Keratinocyte (primary cell): ENCODE results near the gene TBC1D4. TPM values are rescaled to one million over a fixed set of nuclear protein-coding genes. Genes with fewer than 3 reads are reported as not detected.

Source experiments
- DNase-seq: peaks from one replicate; pipeline ENCODE4 v3.0.0-alpha.2; 2011; ENCODE audit warnings: low read depth, missing footprints, low spot score
- FAIRE-seq: peaks from 2 replicates; lab custom pipeline; 2011; peaks lifted over from hg19 to GRCh38; lab: Jason Lieb, UNC
- H2AFZ ChIP-seq: 2 replicates; pipeline ENCODE4 v1.6.0; 2012; ENCODE audit warnings: low read length, control low read depth, inconsistent platforms; ENCODE audit not compliant: control insufficient read depth
- H3K27ac ChIP-seq: 2 replicates; pipeline ENCODE4 v1.5.1; 2011; ENCODE audit warnings: low read length; ENCODE audit not compliant: control insufficient read depth, insufficient read depth
- H3K27me3 ChIP-seq: 3 replicates; pipeline ENCODE4 v1.6.0; 2011; ENCODE audit warnings: low read length; ENCODE audit not compliant: control insufficient read depth, insufficient read depth; ENCODE audit errors: extremely low read depth
- H3K36me3 ChIP-seq, 2 experiments: 2 replicates in 1 of 2; 3 replicates in 1 of 2; pipeline ENCODE4 v1.5.1; 2011; ENCODE audit warnings: low read length in 2 of 2, mild to moderate bottlenecking in 1 of 2; ENCODE audit not compliant: control insufficient read depth in 2 of 2, insufficient read depth in 2 of 2; ENCODE audit errors: extremely low read depth in 1 of 2
- H3K4me1 ChIP-seq: 3 replicates; pipeline ENCODE4 v1.5.1; 2011; ENCODE audit warnings: low read length; ENCODE audit not compliant: control insufficient read depth, insufficient read depth; ENCODE audit errors: extremely low read depth
- H3K4me2 ChIP-seq: 3 replicates; pipeline ENCODE4 v1.6.0; 2011; ENCODE audit warnings: low read depth, low read length; ENCODE audit not compliant: control insufficient read depth, insufficient read depth; ENCODE audit errors: extremely low read depth
- H3K4me3 ChIP-seq, 3 experiments: fragments of 200-600 bp in 1 of 3; sonication (generic) in 1 of 3; 2 replicates in 2 of 3; 3 replicates in 1 of 3; pipeline ENCODE4 v1.5.1; 2011 to 2016; ENCODE audit warnings: low read length in 3 of 3, mild to moderate bottlenecking in 3 of 3, control low read depth in 2 of 3, inconsistent platforms in 1 of 3, low read depth in 1 of 3, mixed read lengths in 1 of 3, mixed run types in 1 of 3, moderate library complexity in 1 of 3; ENCODE audit not compliant: control insufficient read depth in 2 of 3, insufficient read depth in 2 of 3; ENCODE audit errors: extremely low read depth in 1 of 3
- H3K79me2 ChIP-seq: 2 replicates; pipeline ENCODE4 v1.6.0; 2012; ENCODE audit warnings: low read length; ENCODE audit not compliant: control insufficient read depth, insufficient read depth
- H3K9ac ChIP-seq: 3 replicates; pipeline ENCODE4 v1.6.0; 2011; ENCODE audit warnings: low read length; ENCODE audit not compliant: control insufficient read depth, insufficient read depth; ENCODE audit errors: extremely low read depth
- H3K9me1 ChIP-seq: 3 replicates; pipeline ENCODE4 v1.6.0; 2011; ENCODE audit warnings: low read length; ENCODE audit not compliant: control insufficient read depth, insufficient read depth; ENCODE audit errors: extremely low read depth
- H3K9me3 ChIP-seq: 2 replicates; pipeline ENCODE4 v1.5.1; 2012; ENCODE audit warnings: low read depth, low read length; ENCODE audit not compliant: control insufficient read depth
- H4K20me1 ChIP-seq: 3 replicates; pipeline ENCODE4 v1.6.0; 2011; ENCODE audit warnings: low read length; ENCODE audit not compliant: control insufficient read depth, insufficient read depth; ENCODE audit errors: extremely low read depth
- EZH2 ChIP-seq: IDR thresholded peaks from one replicate; pipeline ENCODE4 v1.6.1; 2012; ENCODE audit warnings: inconsistent platforms, mild to moderate bottlenecking, low read length, moderate library complexity
- dilution Hi-C: fragments of 300-500 bp; cut with MboI; formaldehyde crosslinking; loops from one replicate; pipeline ENCODE4 v1.7.0; 2020; ENCODE audit warnings: low sequenced_read_pairs; ENCODE audit not compliant: extremely low pct_ligation_motif_present
- polyA plus RNA-seq, 5 experiments: library from polyadenylated mRNA; depleted of rRNA in 3 of 5; stranded (reverse) in 3 of 5; stranded (forward) in 1 of 5; unstranded in 1 of 5; fragments of >200 nt; gene quantifications; 1 replicate in 1 of 5; 2 replicates in 3 of 5; 3 replicates in 1 of 5; pipeline versions ENCODE4 v1.2.1 to v1.2.3, GENCODE V29; 2011 to 2012; ENCODE audit warnings: missing spikeins in 2 of 5, low read depth in 1 of 5, low replicate concordance in 1 of 5
- TF ChIP-seq, protein P1 (sequence below), 3 experiments: IDR thresholded peaks in 1 of 3; conservative IDR thresholded peaks in 1 of 3; optimal IDR thresholded peaks in 1 of 3; 2 replicates in 2 of 3; 3 replicates in 1 of 3; pipeline versions ENCODE3 to v1.5.1; 2011; ENCODE audit warnings: low read length in 3 of 3, mild to moderate bottlenecking in 3 of 3, moderate library complexity in 2 of 3, control low read depth in 1 of 3, inconsistent platforms in 1 of 3; ENCODE audit not compliant: insufficient read depth in 2 of 3; ENCODE audit errors: extremely low read depth in 1 of 3

TBC1D4 gene
- polyA plus RNA-seq, 1 donor (not counting 4 experiments of a cell fraction or from before 2014, with no cell fraction given) = 14.2 TPM

DNA sequence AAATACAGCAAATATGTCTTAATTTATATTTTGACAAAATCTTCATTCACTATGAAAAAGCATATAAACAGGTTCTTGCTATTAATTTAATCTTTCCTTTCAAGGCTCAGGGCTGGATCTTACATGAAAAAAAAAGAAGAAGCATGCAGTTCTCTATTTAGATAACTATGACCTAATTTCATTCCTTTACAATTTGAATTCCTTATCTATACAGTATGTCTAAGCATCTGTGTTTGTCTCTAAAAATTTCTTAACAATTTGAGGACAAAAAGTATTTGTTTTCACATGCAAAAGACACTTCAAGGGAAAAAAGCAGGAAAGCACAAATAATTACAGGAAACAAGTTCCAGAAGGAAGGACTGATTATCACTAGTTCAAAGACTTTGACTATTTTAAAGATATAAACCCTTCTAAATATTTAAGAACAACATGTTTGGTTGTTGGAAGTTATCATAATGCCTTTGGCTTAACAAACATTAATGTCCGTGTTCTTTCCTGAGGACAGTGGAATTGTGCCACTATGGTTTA lies 157.5 kb downstream of the TBC1D4 start:
- DNase-seq (no peak), FAIRE-seq (no peak)
- TF ChIP-seq, protein P1, sequence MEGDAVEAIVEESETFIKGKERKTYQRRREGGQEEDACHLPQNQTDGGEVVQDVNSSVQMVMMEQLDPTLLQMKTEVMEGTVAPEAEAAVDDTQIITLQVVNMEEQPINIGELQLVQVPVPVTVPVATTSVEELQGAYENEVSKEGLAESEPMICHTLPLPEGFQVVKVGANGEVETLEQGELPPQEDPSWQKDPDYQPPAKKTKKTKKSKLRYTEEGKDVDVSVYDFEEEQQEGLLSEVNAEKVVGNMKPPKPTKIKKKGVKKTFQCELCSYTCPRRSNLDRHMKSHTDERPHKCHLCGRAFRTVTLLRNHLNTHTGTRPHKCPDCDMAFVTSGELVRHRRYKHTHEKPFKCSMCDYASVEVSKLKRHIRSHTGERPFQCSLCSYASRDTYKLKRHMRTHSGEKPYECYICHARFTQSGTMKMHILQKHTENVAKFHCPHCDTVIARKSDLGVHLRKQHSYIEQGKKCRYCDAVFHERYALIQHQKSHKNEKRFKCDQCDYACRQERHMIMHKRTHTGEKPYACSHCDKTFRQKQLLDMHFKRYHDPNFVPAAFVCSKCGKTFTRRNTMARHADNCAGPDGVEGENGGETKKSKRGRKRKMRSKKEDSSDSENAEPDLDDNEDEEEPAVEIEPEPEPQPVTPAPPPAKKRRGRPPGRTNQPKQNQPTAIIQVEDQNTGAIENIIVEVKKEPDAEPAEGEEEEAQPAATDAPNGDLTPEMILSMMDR (optimal IDR thresholded peaks at IDR 0.05 in 1 of 3, IDR thresholded peaks at IDR 0.05 in 1 of 3, conservative IDR thresholded peaks at IDR 0.05 in 1 of 3; ENCODE audit: extremely low read depth in 1 of 3, insufficient read depth in 2 of 3, low read length in 3 of 3) = no peak
- no peak for TF ChIP-seq EZH2
- Histone ChIP-seq H4K20me1 (no peaks in the 10 kb centered on the region), H3K27ac (no peak overlapping the region), H3K36me3 (no peaks in the 10 kb centered on the region), H3K79me2 (no peaks in the 10 kb centered on the region), H2AFZ (no peak overlapping the region), H3K27me3 (no peaks in the 10 kb centered on the region), H3K9me1 (no peaks in the 10 kb centered on the region), H3K9me3 (no peaks in the 10 kb centered on the region), H3K4me1 (peaks cover 9% of the 10 kb centered on the region), H3K4me2 (no peak overlapping the region), H3K4me3 (no peak overlapping the region), H3K9ac (no peak overlapping the region)
- dilution Hi-C loops = no loop called here

DNA sequence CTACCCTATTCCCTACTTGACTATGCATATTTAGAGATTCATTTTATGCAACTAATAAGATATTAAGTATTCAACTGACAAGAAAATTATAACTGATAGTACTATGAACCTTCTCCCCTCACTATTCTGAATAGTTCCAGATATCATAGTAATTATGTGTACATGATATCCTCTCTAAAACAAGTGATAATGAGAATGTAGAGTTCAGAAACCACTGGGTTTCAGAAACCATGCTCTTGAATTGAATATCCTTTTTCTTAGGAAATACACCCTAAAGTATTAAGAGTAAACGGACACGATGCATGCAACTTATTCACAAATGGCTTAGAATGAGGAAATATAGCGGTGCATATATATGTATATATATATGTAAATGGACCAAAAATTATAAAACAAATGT lies 160.9 kb downstream of the TBC1D4 start:
- no peak overlapping the region for H3K9ac ChIP-seq
- H3K4me2 ChIP-seq = no peak overlapping the region
- no peaks in the 10 kb centered on the region for H3K36me3 ChIP-seq
- no peaks in the 10 kb centered on the region for H3K9me3 ChIP-seq
- no peak for DNase-seq
- no peaks in the 10 kb centered on the region for H3K4me1 ChIP-seq
- no peaks in the 10 kb centered on the region for H3K9me1 ChIP-seq
- no peak for FAIRE-seq
- no peaks in the 10 kb centered on the region for H3K79me2 ChIP-seq
- H4K20me1 ChIP-seq = no peaks in the 10 kb centered on the region
- TF ChIP-seq EZH2 = no peak
- TF ChIP-seq, protein P1 (optimal IDR thresholded peaks at IDR 0.05 in 1 of 3, IDR thresholded peaks at IDR 0.05 in 1 of 3, conservative IDR thresholded peaks at IDR 0.05 in 1 of 3; ENCODE audit: extremely low read depth in 1 of 3, insufficient read depth in 2 of 3, low read length in 3 of 3) = no peak
- dilution Hi-C loops = no loop called here
- no peak overlapping the region for H3K4me3 ChIP-seq
- H3K27me3 ChIP-seq = no peaks in the 10 kb centered on the region
- no peak overlapping the region for H2AFZ ChIP-seq
- no peak overlapping the region for H3K27ac ChIP-seq
